Measurements from ENCODE around the gene FAM227A. TPM values are rescaled to one million over a fixed set of nuclear protein-coding genes. Genes with fewer than 3 reads are reported as not detected.
"Not testable (repeated sequence)": the region's sequence is repeated elsewhere in the genome, so short reads cannot be mapped to it uniquely, and the experiment has no call there.

Gene FAM227A
- total and polyA plus RNA-seq, 4 donors: 0.01 to 0.42 (median 0.04) TPM

- Histone ChIP-seq H3K4me1 (ENCODE audit: control insufficient read depth in 4 of 4, insufficient read depth in 4 of 4, low read length in 3 of 4) (no peaks in the 10 kb centered on the region), H3K4me3 (ENCODE audit: low read depth in 1 of 3, low read length in 3 of 3) (no peak overlapping the region), H3K36me3 (ENCODE audit: control insufficient read depth in 4 of 4, insufficient read depth in 3 of 4, low read depth in 1 of 4, low read length in 3 of 4) (no peaks in the 10 kb centered on the region), H3K9ac (ENCODE audit: low read depth in 1 of 2, low read length in 2 of 2) (no peak overlapping the region), H3K27ac (ENCODE audit: low read depth in 1 of 2, low read length in 2 of 2) (no peak overlapping the region), H3K9me3 (ENCODE audit: control insufficient read depth in 4 of 4, low read length in 3 of 4) (no peaks in the 10 kb centered on the region), H3K27me3 (ENCODE audit: control insufficient read depth in 4 of 4, insufficient read depth in 4 of 4, low read length in 3 of 4) (no peaks in the 10 kb centered on the region)
- no peak for DNase-seq (ENCODE audit: low spot score)
- TF ChIP-seq FOXA2 (IDR thresholded peaks at IDR 0.05) (no peak), SP1 (IDR thresholded peaks at IDR 0.05) (no peak), JUND (IDR thresholded peaks at IDR 0.05) (no peak), ATF3 (IDR thresholded peaks at IDR 0.05) (no peak), FOXA1 (IDR thresholded peaks at IDR 0.05) (no peak), ZBTB33 (IDR thresholded peaks at IDR 0.05) (no peak), NR2F2 (IDR thresholded peaks at IDR 0.05) (no peak), YY1 (IDR thresholded peaks at IDR 0.05) (no peak), EGR1 (IDR thresholded peaks at IDR 0.05; ENCODE audit: low read depth in 2 of 2) (no peak), GABPA (IDR thresholded peaks at IDR 0.05 in 1 of 2, conservative IDR thresholded peaks at IDR 0.05 in 1 of 2) (no peak), HNF4G (IDR thresholded peaks at IDR 0.05) (no peak)
- WGBS: 96% methylated on average over 1 of the region's 1 CpG
Observed at GRCh38 chr22:38618258-38618657, 37.9 kb downstream of the FAM227A start.

- peaks cover 0 to 11% (median 6%) of the 10 kb centered on the region in 4 donors for H3K4me1 ChIP-seq (ENCODE audit: control insufficient read depth in 4 of 4, insufficient read depth in 4 of 4, low read length in 3 of 4)
- not testable (repeated sequence) for H3K9ac ChIP-seq (ENCODE audit: low read depth in 1 of 2, low read length in 2 of 2); H3K27ac ChIP-seq (ENCODE audit: low read depth in 1 of 2, low read length in 2 of 2); H3K9me3 ChIP-seq (ENCODE audit: control insufficient read depth in 4 of 4, low read length in 3 of 4); DNase-seq (ENCODE audit: low spot score); H3K27me3 ChIP-seq (ENCODE audit: control insufficient read depth in 4 of 4, insufficient read depth in 4 of 4, low read length in 3 of 4); H3K36me3 ChIP-seq (ENCODE audit: control insufficient read depth in 4 of 4, insufficient read depth in 3 of 4, low read depth in 1 of 4, low read length in 3 of 4); H3K4me3 ChIP-seq (ENCODE audit: low read depth in 1 of 3, low read length in 3 of 3)
- 92% methylated on average over 9 of the region's 9 CpGs for WGBS
Observed at GRCh38 chr22:38615064-38615405, 41.2 kb downstream of the FAM227A start.

- 58% methylated on average over 4 of the region's 4 CpGs for WGBS
- TF ChIP-seq REST (IDR thresholded peaks at IDR 0.05) (no peak), CTCF (IDR thresholded peaks at IDR 0.05; ENCODE audit: low read depth, low read length, missing input control) (no peak), ATF3 (IDR thresholded peaks at IDR 0.05) (no peak), EGR1 (IDR thresholded peaks at IDR 0.05; ENCODE audit: low read depth in 2 of 2) (no peak), NR2F2 (IDR thresholded peaks at IDR 0.05) (no peak), RXRA (IDR thresholded peaks at IDR 0.05) (no peak), JUND (IDR thresholded peaks at IDR 0.05) (no peak), YY1 (IDR thresholded peaks at IDR 0.05) (no peak), HNF4A (conservative IDR thresholded peaks at IDR 0.05) (no peak), GABPA (IDR thresholded peaks at IDR 0.05 in 1 of 2, conservative IDR thresholded peaks at IDR 0.05 in 1 of 2) (no peak), SP1 (IDR thresholded peaks at IDR 0.05) (no peak), HNF4G (IDR thresholded peaks at IDR 0.05) (no peak), RAD21 (IDR thresholded peaks at IDR 0.05) (no peak), FOXA1 (IDR thresholded peaks at IDR 0.05) (no peak), TAF1 (conservative IDR thresholded peaks at IDR 0.05) (no peak), MAX (IDR thresholded peaks at IDR 0.05) (no peak), FOXA2 (IDR thresholded peaks at IDR 0.05) (no peak)
Observed at GRCh38 chr22:38614332-38615063, 41.7 kb downstream of the FAM227A start.

More at GRCh38 chr22:38614332-38615063, 41.7 kb downstream of the FAM227A start:
- peaks cover 0 to 11% (median 6%) of the 10 kb centered on the region in 4 donors for H3K4me1 ChIP-seq (ENCODE audit: control insufficient read depth in 4 of 4, insufficient read depth in 4 of 4, low read length in 3 of 4)
- no peaks in the 10 kb centered on the region for H3K36me3 ChIP-seq (ENCODE audit: control insufficient read depth in 4 of 4, insufficient read depth in 3 of 4, low read depth in 1 of 4, low read length in 3 of 4)
- no peaks in the 10 kb centered on the region for H3K27me3 ChIP-seq (ENCODE audit: control insufficient read depth in 4 of 4, insufficient read depth in 4 of 4, low read length in 3 of 4)
- no peak overlapping the region for H3K9ac ChIP-seq (ENCODE audit: low read depth in 1 of 2, low read length in 2 of 2)
- no peak overlapping the region for H3K4me3 ChIP-seq (ENCODE audit: low read depth in 1 of 3, low read length in 3 of 3)
- H3K9me3 ChIP-seq (ENCODE audit: control insufficient read depth in 4 of 4, low read length in 3 of 4): no peaks in the 10 kb centered on the region
- DNase-seq (ENCODE audit: low spot score): no peak
- no peak overlapping the region for H3K27ac ChIP-seq (ENCODE audit: low read depth in 1 of 2, low read length in 2 of 2)

All from liver (tissue), 9 donors.